H9 (cell line): Measurements from ENCODE around the gene NRXN2. TPM values are rescaled to one million over a fixed set of nuclear protein-coding genes. Genes with fewer than 3 reads are reported as not detected.

Experiments used
- DNase-seq: peaks from one replicate; pipeline ENCODE4 v3.0.0-alpha.2; 2017
- H2AFZ ChIP-seq: one replicate; pipeline ENCODE4 v1.6.1; 2013; ENCODE audit warnings: mild to moderate bottlenecking, low read length, control low read depth, moderate library complexity
- H2AK5ac ChIP-seq: 2 replicates; pipeline ENCODE4 v1.6.1; 2013; ENCODE audit warnings: low read length, control low read depth, mixed read lengths; ENCODE audit not compliant: insufficient read length
- H2BK120ac ChIP-seq: one replicate; pipeline ENCODE4 v1.6.1; 2013; ENCODE audit warnings: low read depth, mild to moderate bottlenecking, low read length, control low read depth, inconsistent platforms; ENCODE audit not compliant: poor library complexity, severe bottlenecking
- H2BK12ac ChIP-seq: 2 replicates; pipeline ENCODE4 v1.6.1; 2013; ENCODE audit warnings: low read length, control low read depth, mixed read lengths, low read depth; ENCODE audit not compliant: insufficient read length
- H2BK15ac ChIP-seq: 2 replicates; pipeline ENCODE4 v1.6.1; 2013; ENCODE audit warnings: low read depth, low read length, control low read depth
- H2BK20ac ChIP-seq: one replicate; pipeline ENCODE4 v1.6.1; 2013; ENCODE audit warnings: low read depth, mild to moderate bottlenecking, low read length, control low read depth, inconsistent platforms; ENCODE audit not compliant: poor library complexity, severe bottlenecking
- H2BK5ac ChIP-seq: 2 replicates; pipeline ENCODE4 v1.6.1; 2013; ENCODE audit warnings: low read length, control low read depth, mixed read lengths; ENCODE audit not compliant: insufficient read length
- H3K14ac ChIP-seq: 2 replicates; pipeline ENCODE4 v1.6.1; 2013; ENCODE audit warnings: low read length, control low read depth; ENCODE audit not compliant: insufficient read depth
- H3K18ac ChIP-seq: 2 replicates; pipeline ENCODE4 v1.6.1; 2013; ENCODE audit warnings: low read depth, mild to moderate bottlenecking, mixed read lengths, low read length, control low read depth; ENCODE audit not compliant: insufficient read length
- H3K23ac ChIP-seq: 2 replicates; pipeline ENCODE4 v1.6.1; 2013; ENCODE audit warnings: low read length, control low read depth, mixed read lengths, low read depth; ENCODE audit not compliant: insufficient read length
- H3K23me2 ChIP-seq: 2 replicates; pipeline ENCODE4 v1.6.1; 2013; ENCODE audit warnings: low read depth, mild to moderate bottlenecking, mixed read lengths, low read length, control low read depth; ENCODE audit not compliant: insufficient read length, poor library complexity, severe bottlenecking
- H3K27ac ChIP-seq: 2 replicates; pipeline ENCODE4 v1.5.1; 2013; ENCODE audit warnings: low read length, control low read depth, mixed read lengths, low read depth; ENCODE audit not compliant: insufficient read length
- H3K27me3 ChIP-seq: 2 replicates; pipeline ENCODE4 v1.6.1; 2013; ENCODE audit warnings: low read length, control low read depth, inconsistent platforms; ENCODE audit not compliant: insufficient read depth
- H3K4ac ChIP-seq: 2 replicates; pipeline ENCODE4 v1.6.1; 2013; ENCODE audit warnings: low read depth, mild to moderate bottlenecking, control low read depth, inconsistent platforms, low read length, moderate library complexity
- H3K4me1 ChIP-seq: 2 replicates; pipeline ENCODE4 v1.6.1; 2013; ENCODE audit warnings: low read length, control low read depth, inconsistent platforms; ENCODE audit not compliant: insufficient read depth
- H3K4me2 ChIP-seq: 2 replicates; pipeline ENCODE4 v1.6.1; 2013; ENCODE audit warnings: low read length, control low read depth, mixed read lengths; ENCODE audit not compliant: insufficient read length, insufficient read depth
- H3K56ac ChIP-seq: 2 replicates; pipeline ENCODE4 v1.6.1; 2013; ENCODE audit warnings: low read depth, mild to moderate bottlenecking, mixed read lengths, low read length, control low read depth; ENCODE audit not compliant: insufficient read length
- H3K79me1 ChIP-seq: 2 replicates; pipeline ENCODE4 v1.6.1; 2013; ENCODE audit warnings: low read depth, mild to moderate bottlenecking, moderate library complexity, low read length, control low read depth, inconsistent platforms; ENCODE audit not compliant: insufficient read depth, poor library complexity, severe bottlenecking
- H3K79me2 ChIP-seq: 2 replicates; pipeline ENCODE4 v1.6.1; 2013; ENCODE audit warnings: low read length, control low read depth, inconsistent platforms; ENCODE audit not compliant: insufficient read depth
- H3K9ac ChIP-seq: 2 replicates; pipeline ENCODE4 v1.6.1; 2013; ENCODE audit warnings: low read length, control low read depth, mixed read lengths; ENCODE audit not compliant: insufficient read length; ENCODE audit errors: extremely low read depth
- H3K9me3 ChIP-seq: one replicate; pipeline ENCODE4 v1.6.1; 2013; ENCODE audit warnings: low read depth, low read length, inconsistent platforms; ENCODE audit not compliant: control insufficient read depth
- H3T11ph ChIP-seq: one replicate; pipeline ENCODE4 v1.6.1; 2013; ENCODE audit warnings: mild to moderate bottlenecking, low read length, control low read depth, inconsistent platforms
- H4K20me1 ChIP-seq: one replicate; pipeline ENCODE4 v1.6.1; 2013; ENCODE audit not compliant: control insufficient read depth, insufficient read length, insufficient read depth
- H4K5ac ChIP-seq: 2 replicates; pipeline ENCODE4 v1.6.1; 2013; ENCODE audit warnings: low read depth, mild to moderate bottlenecking, mixed read lengths, low read length, control low read depth; ENCODE audit not compliant: insufficient read length
- H4K8ac ChIP-seq: replicated peaks from 2 replicates; pipeline ENCODE4 v1.6.1; 2013; ENCODE audit warnings: low read length, control low read depth, mixed read lengths, low read depth; ENCODE audit not compliant: insufficient read length
- H4K91ac ChIP-seq: 2 replicates; pipeline ENCODE4 v1.6.1; 2013; ENCODE audit warnings: low read depth, mild to moderate bottlenecking, moderate library complexity, mixed read lengths, low read length, control low read depth; ENCODE audit not compliant: insufficient read length
- H3K27ac Mint-ChIP-seq, 3 experiments: 2 replicates in 2 of 3; 3 replicates in 1 of 3; pipeline ENCODE4 v1.8.0; 2020 to 2021; ENCODE audit warnings: mixed read lengths in 3 of 3, mild to moderate bottlenecking in 1 of 3, moderate library complexity in 1 of 3
- H3K27me3 Mint-ChIP-seq: 2 replicates; pipeline ENCODE4 v1.8.0; 2021; ENCODE audit warnings: low read depth, mild to moderate bottlenecking, moderate library complexity, mixed read lengths
- H3K36me3 Mint-ChIP-seq, 3 experiments: 2 replicates in 2 of 3; 3 replicates in 1 of 3; pipeline ENCODE4 v1.8.0; 2020 to 2021; ENCODE audit warnings: low read depth in 3 of 3, mixed read lengths in 3 of 3; ENCODE audit not compliant: insufficient read depth in 1 of 3
- H3K4me1 Mint-ChIP-seq, 2 experiments: 2 replicates each; pipeline ENCODE4 v1.8.0; 2020; ENCODE audit warnings: mixed read lengths in 2 of 2
- H3K4me3 Mint-ChIP-seq, 2 experiments: 2 replicates in 1 of 2; 3 replicates in 1 of 2; pipeline ENCODE4 v1.8.0; 2020 to 2021; ENCODE audit warnings: mild to moderate bottlenecking in 2 of 2, mixed read lengths in 2 of 2, moderate library complexity in 1 of 2
- H3K9me3 Mint-ChIP-seq, 2 experiments: 2 replicates in 1 of 2; 3 replicates in 1 of 2; pipeline ENCODE4 v1.8.0; 2020; ENCODE audit warnings: mild to moderate bottlenecking in 2 of 2, mixed read lengths in 2 of 2, moderate library complexity in 1 of 2
- WGBS: extraction: QIAGEN DNeasy Blood & Tissue Kit; methylation state at CpG from one replicate; pipeline ENCODE4 v1.1.7; 2013; ENCODE audit warnings: missing lambda C conversion rate, low lambda C conversion rate, mixed read lengths; ENCODE audit not compliant: insufficient read length; ENCODE audit errors: extremely low coverage; 5-methylcytosine and 5-hydroxymethylcytosine counted together
- total RNA-seq: library from RNA; stranded (reverse); gene quantifications from 2 replicates; pipeline ENCODE4 v1.2.1, GENCODE V29; 2021
- TF ChIP-seq, protein P1 (sequence below): fragments of 200-600 bp; sonication (generic); conservative IDR thresholded peaks from 3 replicates; pipeline ENCODE4 v1.8.0; 2021; ENCODE audit warnings: antibody characterized with exemption, mild to moderate bottlenecking

Gene NRXN2
- total RNA-seq, 1 experiment from 2014 or later: 3.9 TPM

DNA sequence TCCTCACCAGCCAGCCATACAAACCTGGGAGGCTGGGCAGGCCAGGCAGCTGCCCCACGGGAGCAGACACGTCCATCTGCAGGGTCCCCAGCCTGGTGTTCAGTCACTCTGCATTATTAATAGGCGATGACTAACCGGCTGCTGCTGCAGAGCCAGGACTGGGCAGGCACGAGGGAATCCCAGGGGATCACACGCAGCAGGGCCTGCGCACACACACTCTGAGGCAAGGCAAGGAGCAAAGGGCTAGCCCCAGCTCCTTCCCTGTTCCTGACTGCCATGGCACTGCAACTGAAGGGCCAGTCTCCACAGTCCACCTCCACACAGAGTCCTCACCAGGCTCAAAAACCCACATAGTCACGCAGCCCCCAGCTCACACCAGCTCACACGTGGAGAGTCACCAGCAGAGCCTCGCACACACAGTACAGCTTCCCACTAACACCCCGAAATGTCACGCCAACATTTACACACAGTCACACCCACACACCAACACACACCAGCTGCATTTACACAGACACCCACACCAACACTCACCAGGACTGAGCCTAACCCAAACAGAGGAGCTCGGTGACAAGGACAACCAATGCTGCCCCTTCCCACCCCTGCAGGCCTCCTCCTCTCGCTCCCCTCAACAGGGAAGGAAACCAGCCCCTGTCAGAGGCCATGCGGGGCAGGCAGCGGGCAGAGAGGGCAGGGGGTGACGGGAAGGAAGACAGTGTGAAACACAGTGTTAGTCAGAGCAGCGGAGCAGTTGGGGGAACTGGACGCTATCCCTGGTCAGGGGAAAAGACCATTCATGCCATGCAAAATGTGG is 47.3 kb downstream of the NRXN2 start:
- Histone ChIP-seq H4K20me1 (no peaks in the 10 kb centered on the region), H2BK12ac (no peak overlapping the region), H3K14ac (no peak overlapping the region), H2BK20ac (no peak overlapping the region), H3K4ac (no peak overlapping the region), H4K8ac (no peak overlapping the region), H3K9ac (no peak overlapping the region), H3K18ac (no peak overlapping the region), H2AK5ac (no peak overlapping the region), H3K27me3 (no peaks in the 10 kb centered on the region; the same call in 1 of the 2 replicates), H3T11ph (no peak overlapping the region), H3K79me1 (no peaks in the 10 kb centered on the region), H2BK5ac (no peak overlapping the region), H2BK15ac (no peak overlapping the region), H3K4me2 (no peak overlapping the region), H3K4me1 (no peaks in the 10 kb centered on the region), H4K91ac (no peak overlapping the region), H2AFZ (no peak overlapping the region), H4K5ac (no peak overlapping the region), H3K27ac (no peak overlapping the region), H3K23me2 (peaks cover 3% of the 10 kb centered on the region), H3K56ac (no peak overlapping the region), H2BK120ac (no peak overlapping the region), H3K79me2 (no peaks in the 10 kb centered on the region), H3K23ac (no peak overlapping the region), H3K9me3 (no peaks in the 10 kb centered on the region)
- TF ChIP-seq, protein P1, sequence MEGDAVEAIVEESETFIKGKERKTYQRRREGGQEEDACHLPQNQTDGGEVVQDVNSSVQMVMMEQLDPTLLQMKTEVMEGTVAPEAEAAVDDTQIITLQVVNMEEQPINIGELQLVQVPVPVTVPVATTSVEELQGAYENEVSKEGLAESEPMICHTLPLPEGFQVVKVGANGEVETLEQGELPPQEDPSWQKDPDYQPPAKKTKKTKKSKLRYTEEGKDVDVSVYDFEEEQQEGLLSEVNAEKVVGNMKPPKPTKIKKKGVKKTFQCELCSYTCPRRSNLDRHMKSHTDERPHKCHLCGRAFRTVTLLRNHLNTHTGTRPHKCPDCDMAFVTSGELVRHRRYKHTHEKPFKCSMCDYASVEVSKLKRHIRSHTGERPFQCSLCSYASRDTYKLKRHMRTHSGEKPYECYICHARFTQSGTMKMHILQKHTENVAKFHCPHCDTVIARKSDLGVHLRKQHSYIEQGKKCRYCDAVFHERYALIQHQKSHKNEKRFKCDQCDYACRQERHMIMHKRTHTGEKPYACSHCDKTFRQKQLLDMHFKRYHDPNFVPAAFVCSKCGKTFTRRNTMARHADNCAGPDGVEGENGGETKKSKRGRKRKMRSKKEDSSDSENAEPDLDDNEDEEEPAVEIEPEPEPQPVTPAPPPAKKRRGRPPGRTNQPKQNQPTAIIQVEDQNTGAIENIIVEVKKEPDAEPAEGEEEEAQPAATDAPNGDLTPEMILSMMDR: no peak
- H3K4me3 Mint-ChIP-seq: peak overlapping the region in 1 of 2 experiments; percentile 3; a peak in 2 of 5 replicates
- no peaks in the 10 kb centered on the region for H3K9me3 Mint-ChIP-seq
- WGBS: no CpG with 5 or more reads among the region's 19 CpGs
- no peaks in the 10 kb centered on the region for H3K36me3 Mint-ChIP-seq
- no peak for DNase-seq
- peaks cover 90% of the 10 kb centered on the region for H3K27me3 Mint-ChIP-seq
- peak overlapping the region in 1 of 3 experiments; percentile 2; a peak in 2 of 7 replicates for H3K27ac Mint-ChIP-seq
- peaks cover 7 to 26% of the 10 kb centered on the region in 2 experiments; a peak in 3 of 4 replicates for H3K4me1 Mint-ChIP-seq
